Stimulated activated naive CD4-positive, alpha-beta T cell treated with Interleukin-2 at 50 U/mL for 16 hours (primary cell): ENCODE results near the gene BMPER.
"Not testable (repeated sequence)": the region's sequence is repeated elsewhere in the genome, so short reads cannot be mapped to it uniquely, and the experiment has no call there.

Experiments used
- DNase-seq: peaks from one replicate; lab custom pipeline; 2025; lab: John Stamatoyannopoulos, UW

The BMPER gene

DNA sequence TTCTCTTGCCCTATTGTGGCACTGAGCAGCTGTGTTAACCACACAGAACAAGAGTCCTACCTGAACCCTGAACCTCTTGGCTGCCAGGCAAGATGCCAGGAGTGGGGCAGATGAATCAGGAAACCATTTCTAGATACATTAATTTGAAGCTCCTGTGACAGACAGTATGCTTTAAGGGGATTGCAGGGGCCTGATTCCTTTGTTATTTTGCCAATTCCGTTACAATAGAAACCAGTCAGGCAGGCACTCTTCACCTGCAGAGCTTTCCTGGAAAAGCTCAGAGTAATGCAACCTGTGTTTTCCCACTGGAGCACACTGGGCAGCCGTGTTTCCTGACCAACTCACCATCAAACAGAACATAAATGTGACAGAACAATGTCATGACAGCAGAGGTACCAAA, 233.1 kb downstream of the BMPER start:
- DNase-seq, result no peak

DNA sequence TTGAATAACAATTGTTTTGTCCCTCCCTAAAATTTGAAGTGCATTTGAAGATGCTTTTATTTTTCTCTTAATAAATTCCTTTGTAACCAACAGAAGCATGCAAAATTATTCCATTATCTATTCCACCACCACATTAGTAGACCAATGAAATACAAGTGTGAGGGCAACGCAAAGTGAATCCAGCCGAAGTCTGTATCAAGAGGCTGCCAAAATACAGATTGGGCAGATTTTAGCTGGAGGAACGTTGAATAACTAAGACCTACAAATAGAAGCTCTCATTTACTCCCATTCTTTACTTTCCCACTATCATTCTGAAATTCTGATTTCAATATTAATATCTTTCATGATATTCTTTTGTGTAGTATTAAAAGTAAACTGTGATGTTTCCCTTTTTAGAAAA, 233.7 kb downstream of the BMPER start:
- DNase-seq, result no peak

DNA sequence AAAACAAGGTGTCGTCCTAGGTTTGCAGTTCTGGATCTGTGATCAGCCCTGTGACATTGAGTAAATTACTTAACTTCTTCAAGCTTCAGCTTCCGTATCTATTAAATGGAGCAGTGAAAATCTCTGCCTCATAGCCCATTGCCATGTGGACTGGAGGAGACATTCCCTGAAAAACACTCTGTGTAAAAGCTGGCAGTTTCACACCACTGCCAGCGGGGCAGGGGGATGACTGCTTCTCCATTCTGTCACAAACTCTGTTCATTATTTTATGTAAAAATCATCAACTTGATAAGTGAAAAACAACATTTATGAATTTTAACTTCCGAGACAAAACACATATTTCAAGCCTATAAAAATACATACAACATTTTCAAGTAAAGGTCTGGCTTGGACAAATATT, 234.7 kb downstream of the BMPER start:
- no peak for DNase-seq

DNA sequence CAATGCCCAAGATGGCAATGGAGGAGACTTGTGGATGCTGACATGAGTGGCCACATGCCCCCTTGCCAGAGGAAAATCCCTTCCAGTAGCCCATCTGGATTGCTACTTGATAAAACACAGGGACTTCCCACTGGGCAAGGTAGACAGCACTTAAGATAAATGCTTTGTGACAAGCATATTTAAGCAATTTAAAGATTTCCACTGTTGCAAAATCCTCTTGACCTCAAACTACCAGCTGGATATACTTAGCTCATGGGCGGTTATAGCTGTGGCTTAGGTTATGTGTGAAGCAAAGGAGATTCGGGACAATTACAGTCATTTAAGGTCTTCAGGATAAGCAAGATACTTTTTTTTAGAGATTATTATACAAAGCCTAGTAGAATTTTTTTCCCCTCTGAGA, 238.1 kb downstream of the BMPER start:
- no peak for DNase-seq

DNA sequence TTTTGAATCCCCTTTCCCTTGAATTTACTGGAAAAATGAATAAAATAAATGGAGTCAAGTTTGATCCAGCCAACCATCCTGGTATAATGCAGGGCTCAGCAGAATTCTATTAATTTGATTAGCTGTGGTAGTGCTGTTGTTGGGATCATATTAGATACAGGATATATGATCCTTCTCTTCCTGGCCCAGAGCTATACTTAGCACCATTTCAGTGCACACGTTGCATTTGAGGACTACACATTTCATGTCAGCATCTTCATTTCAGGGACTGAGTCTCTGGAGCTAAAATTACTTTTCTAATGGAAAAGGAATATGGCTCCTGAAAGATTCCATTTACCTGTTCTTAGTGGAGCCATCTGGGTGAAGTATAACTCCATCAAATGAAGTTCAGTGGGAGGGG, 240.3 kb downstream of the BMPER start:
- no peak for DNase-seq

DNA sequence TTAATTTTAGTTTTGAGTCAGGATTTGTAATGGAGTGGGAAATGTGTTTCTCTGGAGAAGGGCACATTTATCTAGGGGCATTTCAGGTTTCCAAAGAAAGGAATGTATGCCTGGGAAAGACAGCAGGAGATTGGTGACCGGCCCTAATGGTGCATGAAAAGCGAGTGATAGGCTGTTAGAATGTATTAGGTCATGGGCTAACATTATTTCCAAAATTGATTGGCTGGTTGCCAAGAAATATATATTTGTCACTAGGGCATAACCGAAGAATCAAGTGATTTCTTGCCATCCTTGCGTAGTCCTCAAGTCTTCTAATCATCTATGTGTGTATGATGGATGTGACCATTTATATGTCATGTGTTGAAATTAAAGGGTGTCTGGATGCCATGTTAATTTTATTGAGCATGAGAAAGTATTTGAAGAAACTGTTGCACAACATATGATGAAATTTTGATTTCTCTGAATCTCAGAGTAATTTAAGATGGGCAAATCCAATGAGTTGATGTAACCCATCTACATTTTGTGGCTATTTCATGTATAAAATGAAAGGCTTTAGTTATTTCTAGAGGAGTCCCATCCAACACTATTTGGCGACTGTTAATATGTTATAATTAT, 248.4 kb downstream of the BMPER start:
- DNase-seq, result no peak

DNA sequence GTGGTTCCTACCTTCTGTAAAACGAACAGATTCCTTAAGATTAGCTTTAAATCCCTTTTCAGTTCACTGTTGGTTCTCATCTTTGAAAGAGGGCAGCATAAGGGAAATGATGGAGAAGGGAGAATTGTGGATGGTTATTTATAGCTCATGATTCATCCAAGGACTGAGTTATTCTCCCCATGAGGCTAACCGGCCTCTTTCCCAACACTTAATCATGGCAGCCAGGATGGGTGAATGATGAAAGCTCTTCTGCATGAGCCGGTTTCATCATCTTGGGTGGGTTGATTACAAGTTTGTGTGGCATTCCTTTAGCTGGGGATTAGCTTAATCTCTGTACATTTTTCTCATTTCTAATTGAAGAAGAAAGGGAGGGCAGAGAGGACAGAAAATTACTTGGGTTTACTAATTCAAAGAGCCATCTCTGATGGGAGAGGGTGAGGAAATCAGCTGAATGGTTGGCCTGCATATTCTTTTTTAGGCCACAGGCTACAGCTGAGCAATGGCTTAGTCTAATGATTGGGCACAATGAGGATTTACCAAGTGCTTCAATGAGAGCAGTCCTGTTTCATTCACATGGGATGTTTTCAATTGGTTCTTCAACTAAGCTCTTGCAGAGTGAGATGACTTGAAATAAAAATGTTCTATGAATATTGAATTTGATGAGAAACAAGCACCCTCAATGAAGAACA, 250.0 kb downstream of the BMPER start:
- no peak for DNase-seq

DNA sequence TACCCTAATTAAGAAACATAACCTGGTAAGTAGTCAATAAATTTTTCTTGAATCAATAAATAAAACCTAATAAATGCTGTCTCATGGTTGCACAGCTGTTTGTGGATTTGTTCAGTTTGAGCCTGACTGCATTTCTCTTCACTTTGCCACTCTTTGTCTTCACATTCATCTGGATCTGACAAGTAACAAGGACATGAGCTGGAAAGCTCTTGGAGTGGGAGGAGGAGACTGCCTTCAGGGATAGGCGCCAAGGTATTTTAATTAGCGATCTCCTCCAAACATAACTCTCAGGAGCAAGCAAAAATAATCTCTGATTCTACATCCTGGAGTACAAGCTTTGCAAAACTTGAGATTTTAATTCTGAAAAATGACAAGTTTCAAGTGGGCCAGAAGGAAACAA, 251.0 kb downstream of the BMPER start:
- DNase-seq, result no peak

DNA sequence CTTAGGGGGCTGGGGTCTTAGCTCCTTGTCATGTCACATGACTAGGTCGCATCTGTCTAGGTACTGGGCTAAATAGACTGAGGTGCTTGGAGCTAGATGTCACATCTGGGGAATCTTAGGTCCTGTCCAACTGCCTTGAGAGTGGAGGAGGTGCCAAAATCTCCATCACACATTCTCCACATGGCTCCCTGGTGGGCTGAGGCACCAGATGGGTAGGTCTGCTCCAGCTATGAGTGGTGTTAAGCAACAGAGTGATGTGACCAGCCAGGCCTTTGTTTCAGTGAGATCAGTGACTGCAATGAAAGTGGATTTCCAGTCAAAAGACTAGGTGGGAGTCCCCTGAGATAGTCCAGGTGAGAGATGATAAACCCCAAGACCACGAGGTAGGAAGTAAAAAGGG, 251.8 kb downstream of the BMPER start:
- no peak for DNase-seq

DNA sequence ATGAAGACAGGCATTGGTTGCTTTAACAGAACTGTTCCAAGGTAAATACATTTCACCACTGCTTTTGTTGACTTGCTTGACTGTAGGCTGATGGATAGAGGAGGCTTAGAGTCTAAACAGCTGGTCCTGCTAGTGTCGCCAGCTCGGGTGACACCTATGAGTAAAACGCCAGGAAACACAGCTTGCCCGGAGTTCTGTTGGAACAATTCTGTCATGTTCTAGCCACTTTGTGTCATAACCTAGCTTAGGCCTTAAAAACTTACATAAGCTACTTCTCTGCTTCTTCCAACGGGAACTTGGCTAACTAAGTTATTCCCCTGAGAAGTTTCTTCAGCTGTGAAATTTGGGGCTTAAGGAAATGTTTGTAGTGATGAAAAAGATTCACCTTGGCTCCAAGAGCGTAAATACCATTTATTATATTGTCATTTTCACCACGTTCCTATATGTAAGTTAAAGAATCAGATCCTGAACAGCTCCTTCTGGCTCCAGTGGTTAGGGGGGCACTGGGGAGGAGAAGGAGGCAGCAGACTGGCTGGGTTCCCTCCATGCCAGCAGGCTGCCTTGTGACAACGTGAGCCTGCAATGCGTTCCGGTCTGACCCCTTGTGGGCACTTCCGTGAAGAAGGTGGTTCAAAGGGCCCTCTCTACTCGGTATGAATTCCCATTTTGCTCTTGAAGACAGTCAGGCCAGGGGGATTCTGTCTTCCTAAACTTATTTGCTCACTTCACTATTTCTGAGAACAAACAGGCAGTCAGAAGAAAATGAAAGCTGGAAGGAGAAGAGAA, 253.2 kb downstream of the BMPER start:
- no peak for DNase-seq

DNA sequence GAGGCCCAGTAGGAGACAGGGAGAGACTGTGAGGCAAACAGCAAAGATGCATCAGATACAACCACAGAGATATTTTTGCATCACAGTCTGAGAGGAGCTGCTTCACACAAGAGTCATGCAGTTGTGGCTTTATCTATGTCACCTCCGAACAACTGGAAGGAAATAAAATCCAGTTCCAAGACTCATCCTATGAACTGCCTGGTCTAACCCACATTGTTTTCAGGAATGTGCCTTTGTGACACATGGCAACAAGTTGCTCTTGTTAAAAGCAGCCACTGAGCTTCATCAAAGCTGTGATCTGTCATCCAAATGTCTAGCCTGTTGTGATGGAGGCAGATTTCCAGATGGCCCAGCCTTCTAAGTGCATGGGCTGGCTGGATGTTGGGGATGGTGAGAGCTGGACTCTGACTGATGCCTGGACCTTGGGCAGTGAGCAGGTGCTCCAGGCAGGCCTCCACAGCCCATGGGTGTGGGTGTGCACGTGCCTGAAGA, 255.0 kb downstream of the BMPER start:
- no peak for DNase-seq

DNA sequence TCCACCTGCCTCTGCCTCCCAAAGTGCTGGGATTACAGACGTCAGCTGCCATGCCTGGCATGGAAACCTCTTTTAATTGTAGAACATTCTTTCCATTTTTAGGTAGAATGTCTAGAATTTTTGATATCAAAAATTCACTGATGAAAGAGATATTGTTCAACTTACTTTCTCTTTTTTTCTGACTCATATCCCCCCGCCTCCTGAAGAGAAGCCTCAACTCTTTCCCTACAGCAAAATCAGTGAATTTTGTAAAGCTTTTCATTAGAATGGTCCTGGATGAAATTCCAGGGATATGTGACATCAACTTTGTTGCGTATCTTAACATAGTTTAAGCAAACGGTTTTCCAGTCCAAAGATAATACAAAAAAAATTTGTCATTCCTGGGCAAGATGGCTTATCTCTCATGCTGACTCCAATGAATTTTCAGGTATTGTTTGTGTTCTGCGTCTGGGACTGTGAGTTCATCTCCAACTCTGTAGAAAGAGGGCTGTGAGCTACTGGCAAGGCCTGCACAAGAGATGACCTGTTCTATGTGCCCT, 256.8 kb downstream of the BMPER start:
- no peak for DNase-seq

DNA sequence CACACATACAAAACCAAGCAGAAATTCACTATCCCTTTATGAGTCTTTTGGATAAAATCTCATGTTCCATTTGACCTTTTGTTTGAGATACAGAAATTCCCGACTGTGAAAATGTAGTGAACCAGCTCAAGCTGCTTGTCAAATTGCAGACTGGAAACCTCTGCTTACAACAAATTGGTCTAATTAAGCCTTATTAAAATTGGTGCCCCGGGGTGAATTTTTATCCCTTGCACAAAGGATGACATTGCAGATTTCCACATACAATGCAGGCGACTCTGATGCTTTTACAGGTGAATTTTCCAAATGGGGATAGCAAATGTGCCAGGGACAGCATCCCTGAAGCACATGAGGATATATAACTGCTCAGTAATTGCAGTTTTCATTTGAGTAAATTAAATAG, 257.3 kb downstream of the BMPER start:
- no peak for DNase-seq

DNA sequence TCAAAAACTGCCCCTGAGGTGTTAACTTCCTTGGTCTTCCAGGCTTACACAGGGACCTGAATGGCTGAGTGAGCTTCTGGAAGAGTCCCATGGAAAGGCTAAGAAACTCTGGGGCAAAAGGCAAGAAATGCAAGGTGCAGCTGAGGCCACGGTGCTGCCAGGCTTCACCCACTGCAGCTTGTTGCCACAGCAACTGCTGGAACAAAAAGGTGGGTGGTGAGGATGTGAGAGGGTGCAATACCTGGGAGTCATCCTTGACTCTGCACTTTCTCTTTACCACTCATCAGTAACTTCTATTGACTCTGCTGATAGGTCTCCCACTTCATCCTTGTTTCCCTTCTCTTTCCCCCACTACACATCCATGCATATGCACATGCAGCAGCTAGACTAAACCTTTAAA, 258.6 kb downstream of the BMPER start:
- DNase-seq, result no peak

DNA sequence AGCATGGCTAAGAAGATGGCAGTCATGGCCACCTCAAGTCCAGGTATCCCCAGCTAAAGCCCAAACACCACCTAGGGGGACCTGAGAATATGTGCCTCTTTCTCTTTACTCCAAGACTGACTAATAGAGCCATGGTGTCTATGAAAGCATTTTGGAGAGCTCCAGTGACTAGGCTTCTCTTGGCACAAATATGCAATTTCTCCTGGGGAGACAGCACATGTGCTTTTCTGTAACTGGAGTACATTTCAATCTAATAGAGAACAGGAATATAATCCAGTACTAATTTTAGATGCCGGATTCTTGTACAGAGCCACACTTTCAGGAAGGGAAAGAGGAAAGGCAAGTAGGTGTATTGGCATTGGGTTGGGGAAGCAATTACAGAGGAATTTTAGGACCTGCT, 260.1 kb downstream of the BMPER start:
- DNase-seq, result no peak

DNA sequence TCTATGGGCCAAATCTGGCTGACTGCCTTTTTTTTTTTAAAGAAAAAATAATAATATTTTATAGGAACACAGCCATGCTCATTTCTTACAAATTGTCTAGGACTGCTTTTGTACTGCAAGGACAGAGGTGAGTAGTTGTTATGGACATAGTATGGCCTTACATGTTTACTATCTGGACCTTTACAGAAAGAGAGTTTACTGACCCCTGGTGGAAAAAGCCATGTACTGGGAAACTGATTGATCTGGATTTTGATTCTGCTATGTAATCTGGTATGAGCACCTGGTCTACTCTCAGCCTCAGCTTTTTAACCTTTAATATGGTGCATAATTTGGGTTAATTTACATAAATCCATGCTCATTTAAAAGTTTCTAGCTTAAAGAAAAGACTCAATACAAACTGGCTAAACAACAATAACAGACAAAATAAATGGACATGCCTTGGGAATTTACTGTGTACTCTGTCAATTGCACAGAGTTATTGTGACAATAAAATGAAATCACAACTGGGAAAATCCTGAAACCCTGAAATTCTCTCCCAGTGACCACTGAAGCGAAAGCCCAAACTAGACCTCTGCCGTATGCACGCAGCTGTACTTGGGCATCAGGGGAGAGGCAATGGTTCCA, 260.7 kb downstream of the BMPER start:
- DNase-seq, result no peak

DNA sequence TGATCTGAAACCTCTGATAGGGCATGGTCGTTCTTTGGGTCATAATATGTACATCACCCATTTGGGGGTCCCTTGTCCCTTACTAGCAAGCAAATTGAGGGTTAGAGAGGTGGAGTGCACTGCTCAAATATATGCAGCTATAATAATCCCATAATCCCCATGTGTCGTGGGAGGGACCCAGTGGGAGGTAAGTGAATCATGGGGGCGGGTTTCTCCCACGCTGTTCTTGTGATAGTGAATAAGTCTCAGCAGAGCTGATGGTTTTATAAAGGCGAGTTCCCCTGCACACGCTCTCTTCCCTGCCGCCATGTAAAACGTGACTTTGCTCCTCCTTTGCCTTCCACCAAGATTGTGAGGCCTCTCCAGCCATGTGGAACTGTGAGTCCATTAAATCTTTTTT, 262.7 kb downstream of the BMPER start:
- no peak for DNase-seq

DNA sequence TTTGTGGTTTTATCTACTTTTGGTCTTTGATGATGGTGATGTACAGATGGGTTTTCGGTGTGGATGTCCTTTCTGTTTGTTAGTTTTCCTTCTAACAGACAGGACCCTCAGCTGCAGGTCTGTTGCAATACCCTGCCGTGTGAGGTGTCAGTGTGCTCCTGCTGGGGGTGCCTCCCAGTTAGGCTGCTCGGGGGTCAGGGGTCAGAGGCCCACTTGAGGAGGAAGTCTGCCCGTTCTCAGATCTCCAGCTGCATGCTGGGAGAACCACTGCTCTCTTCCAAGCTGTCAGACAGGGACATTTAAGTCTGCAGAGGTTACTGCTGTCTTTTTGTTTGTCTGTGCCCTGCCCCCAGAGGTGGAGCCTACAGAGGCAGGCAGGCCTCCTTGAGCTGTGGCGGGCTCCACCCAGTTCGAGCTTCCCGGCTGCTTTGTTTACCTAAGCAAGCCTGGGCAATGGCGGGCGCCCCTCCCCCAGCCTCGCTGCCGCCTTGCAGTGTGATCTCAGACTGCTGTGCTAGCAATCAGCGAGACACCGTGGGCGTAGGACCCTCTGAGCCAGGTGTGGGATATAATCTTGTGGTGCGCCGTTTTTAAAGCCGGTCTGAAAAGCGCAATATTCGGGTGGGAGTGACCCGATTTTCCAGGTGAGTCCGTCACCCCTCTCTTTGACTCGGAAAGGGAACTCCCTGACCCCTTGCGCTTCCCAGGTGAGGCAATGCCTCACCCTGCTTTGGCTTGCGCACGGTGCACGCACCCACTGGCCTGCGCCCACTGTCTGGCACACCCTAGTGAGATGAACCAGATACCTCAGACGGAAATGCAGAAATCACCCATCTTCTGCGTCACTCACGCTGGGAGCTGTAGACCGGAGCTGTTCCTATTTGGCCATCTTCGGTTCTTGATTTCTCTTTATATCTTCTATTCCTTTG, 269.6 kb downstream of the BMPER start:
- not testable (repeated sequence) for DNase-seq

DNA sequence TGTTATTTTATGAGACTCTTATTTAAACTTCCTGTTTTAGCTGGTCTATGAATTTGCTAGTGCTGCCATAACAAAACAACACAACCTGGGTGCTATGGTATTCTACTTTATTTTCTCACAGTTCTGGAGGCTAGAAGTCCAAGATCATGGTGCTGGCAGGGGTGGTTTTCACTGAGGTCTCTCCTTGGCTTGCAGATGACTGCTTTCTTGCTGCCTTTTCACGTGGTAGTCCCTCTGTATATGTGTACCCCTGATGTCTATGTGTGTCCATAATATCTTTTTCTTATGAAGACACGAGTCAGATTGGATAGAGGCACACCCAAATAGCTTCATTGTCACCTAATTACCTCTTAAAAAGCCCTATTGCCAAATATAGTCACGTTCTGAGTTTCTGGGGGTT, 270.5 kb downstream of the BMPER start:
- DNase-seq, result no peak

DNA sequence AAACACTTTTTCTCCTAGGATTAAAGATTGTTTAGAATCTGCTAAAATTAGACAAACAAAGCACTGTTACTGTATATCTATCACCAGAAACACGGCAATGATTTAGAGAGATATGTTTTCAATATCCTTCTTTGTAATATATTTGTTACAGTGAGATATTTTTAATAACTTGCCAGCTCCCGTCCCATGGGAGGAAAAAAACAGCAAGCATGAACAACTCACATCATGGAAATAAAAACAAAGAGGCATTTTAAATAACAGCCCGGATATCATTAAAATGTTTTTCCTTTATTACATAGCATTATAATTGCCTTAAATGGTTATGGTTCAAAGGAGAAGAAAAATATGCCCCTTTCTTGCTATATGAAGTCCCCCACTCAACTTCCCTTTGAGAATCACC, 272.1 kb downstream of the BMPER start:
- no peak for DNase-seq

DNA sequence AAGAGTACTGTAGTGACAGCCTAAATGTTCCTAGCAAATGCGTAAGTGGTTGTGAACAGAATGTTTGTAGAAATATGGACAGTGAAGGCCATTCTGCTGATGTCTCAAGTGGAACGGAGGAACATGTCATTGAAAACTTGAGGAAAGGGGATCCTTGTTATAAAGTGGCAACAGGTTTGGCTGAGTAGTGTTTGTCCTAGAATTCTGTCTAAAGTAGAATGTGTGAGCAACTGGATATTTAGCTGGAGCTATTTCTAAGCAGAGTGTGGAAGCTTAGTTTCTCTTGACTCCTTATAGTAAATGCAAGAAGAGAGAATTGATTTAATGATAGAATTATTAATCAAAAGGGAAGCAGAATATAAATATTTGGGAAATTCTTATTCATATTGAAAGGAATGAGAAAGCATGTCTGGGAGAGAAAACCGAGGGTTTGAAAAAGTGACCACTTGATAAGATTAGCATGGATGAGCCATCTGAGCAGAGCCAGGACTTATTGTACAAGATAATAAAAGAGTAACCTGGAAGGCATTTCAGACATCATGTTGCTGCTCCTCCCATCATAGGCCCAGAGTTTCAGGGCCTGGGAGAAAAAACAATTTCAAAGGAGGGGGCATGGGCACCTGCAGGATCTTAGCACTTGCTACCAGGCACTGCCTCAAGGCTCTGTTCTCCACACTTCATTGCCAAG, 276.1 kb downstream of the BMPER start:
- DNase-seq, result no peak
